OCI-LY7 (cell line): ENCODE measurements around the gene GAP43. TPM values are rescaled to one million over a fixed set of nuclear protein-coding genes. Genes with fewer than 3 reads are reported as not detected.

ENCODE experiments used
- BruUV-seq: library from RNA; stranded (reverse); fragments of 400-500 nt; replicated peaks from 2 replicates; lab custom pipeline; 2021; lab: Mats Ljungman, UMichigan
- CTCF ChIA-PET: fragments of 300-600 bp; sonication (Branson Sonifier 250); formaldehyde crosslinking; loops from one replicate; lab custom pipeline; 2022; ENCODE audit warnings: antibody characterized with exemption; ENCODE audit not compliant: unreplicated experiment; lab: Charles Lee
- POLR2A ChIA-PET: fragments of 300-600 bp; sonication (Branson Sonifier 250); formaldehyde crosslinking; loops from one replicate; lab custom pipeline; 2022; ENCODE audit warnings: antibody characterized with exemption; lab: Charles Lee
- DNase-seq: peaks from one replicate; pipeline ENCODE4 v3.0.0-alpha.2; 2015; ENCODE audit warnings: low spot score
- H2AFZ ChIP-seq: fragments of 200-600 bp; sonication (generic), shearing (Covaris generic); 2 replicates; pipeline ENCODE4 v1.6.1; 2014; ENCODE audit warnings: mild to moderate bottlenecking, antibody characterized with exemption, low read length, moderate library complexity
- H3K27ac ChIP-seq: fragments of 200-600 bp; sonication (generic); 2 replicates; pipeline ENCODE4 v1.5.1; 2014; ENCODE audit warnings: mixed run types, low read depth, mild to moderate bottlenecking, moderate library complexity, low read length, inconsistent platforms; ENCODE audit not compliant: poor library complexity, severe bottlenecking
- H3K36me3 ChIP-seq: fragments of 200-600 bp; sonication (generic); 2 replicates; pipeline ENCODE4 v1.6.1; 2014; ENCODE audit warnings: mild to moderate bottlenecking, antibody characterized with exemption, low read length, moderate library complexity, mixed read lengths; ENCODE audit not compliant: insufficient read depth
- H3K4me1 ChIP-seq: fragments of 200-600 bp; sonication (generic); 2 replicates; pipeline ENCODE4 v1.5.1; 2014; ENCODE audit warnings: mild to moderate bottlenecking, low read length; ENCODE audit not compliant: insufficient read depth, poor library complexity, severe bottlenecking
- H3K4me2 ChIP-seq: fragments of 200-600 bp; sonication (generic); 2 replicates; pipeline ENCODE4 v1.6.1; 2014; ENCODE audit warnings: mild to moderate bottlenecking, low read length
- H3K4me3 ChIP-seq: fragments of 200-600 bp; sonication (generic); 2 replicates; pipeline ENCODE4 v1.5.1; 2014; ENCODE audit warnings: mild to moderate bottlenecking, low read depth, low read length; ENCODE audit not compliant: poor library complexity, severe bottlenecking
- H3K79me2 ChIP-seq: fragments of 200-600 bp; sonication (generic); 2 replicates; pipeline ENCODE4 v1.6.1; 2016; ENCODE audit warnings: low read depth, mild to moderate bottlenecking, low read length, moderate library complexity, mixed read lengths; ENCODE audit not compliant: insufficient read depth
- H3K9me2 ChIP-seq: fragments of 200-600 bp; sonication (generic); 2 replicates; pipeline ENCODE4 v1.6.1; 2016; ENCODE audit warnings: mild to moderate bottlenecking, low read length, mixed read lengths; ENCODE audit not compliant: insufficient read depth
- H3K9me3 ChIP-seq: fragments of 200-600 bp; sonication (generic); 2 replicates; pipeline ENCODE4 v1.6.1; 2014; ENCODE audit warnings: mild to moderate bottlenecking, mixed run types, low read length, mixed read lengths
- H4K20me1 ChIP-seq: fragments of 200-600 bp; sonication (generic); 2 replicates; pipeline ENCODE4 v1.6.1; 2014; ENCODE audit warnings: mild to moderate bottlenecking, antibody characterized with exemption, low read length, moderate library complexity, mixed read lengths; ENCODE audit not compliant: insufficient read depth
- CTCF ChIP-seq: fragments of 200-600 bp; sonication (generic); conservative IDR thresholded peaks from 2 replicates; pipeline ENCODE4 v1.5.1; 2014; ENCODE audit warnings: mild to moderate bottlenecking, antibody characterized with exemption, low read length, moderate library complexity, mixed read lengths
- EZH2phosphoT487 ChIP-seq: fragments of 200-600 bp; sonication (generic); IDR thresholded peaks from 2 replicates; pipeline ENCODE4 v1.6.1; 2018; ENCODE audit warnings: low read depth, borderline replicate concordance, mild to moderate bottlenecking, mixed run types, antibody characterized with exemption, low read length, moderate library complexity, mixed read lengths
- intact Hi-C: fragments of 100-400 bp; cut with micrococcal nuclease; formaldehyde crosslinking; loops from one replicate; pipeline ENCODE4 v1.10.0; 2022; ENCODE audit not compliant: unreplicated experiment
- total RNA-seq, 2 experiments: library from RNA; depleted of rRNA in 1 of 2; stranded (reverse); fragments of >200 nt in 1 of 2; shearing (Covaris generic) in 1 of 2; gene quantifications; 2 replicates each; pipeline ENCODE4 v1.2.3, GENCODE V29; 2014 to 2022

The GAP43 gene
- total RNA-seq, 2 experiments from 2014 or later, result not detected

- Histone ChIP-seq H3K4me3 (no peak overlapping the region), H4K20me1 (no peaks in the 10 kb centered on the region), H3K4me2 (no peak overlapping the region), H3K4me1 (no peaks in the 10 kb centered on the region), H3K27ac (no peak overlapping the region), H3K9me2 (no peaks in the 10 kb centered on the region), H3K9me3 (no peaks in the 10 kb centered on the region), H2AFZ (no peak overlapping the region), H3K79me2 (no peaks in the 10 kb centered on the region), H3K36me3 (no peaks in the 10 kb centered on the region)
- DNase-seq, result no peak
- intact Hi-C loops, result no loop called here
- CTCF ChIA-PET, result no interaction called here
- no TSS peak for BruUV-seq
- TF ChIP-seq CTCF (no peak), EZH2phosphoT487 (no peak)
- POLR2A ChIA-PET, result no interaction called here
These were observed 76.4 kb downstream of the GAP43 start for GRCh38 chr3:115699706-115700105.

- POLR2A ChIA-PET, result interaction anchor here (0.8 kb wide), 1 partner anchor 16 kb away, joined by 3 read pairs; no protein-coding TSS in a partner anchor
- CTCF ChIA-PET, result no interaction called here
- intact Hi-C loops, result no loop called here
These were observed 79.3 kb downstream of the GAP43 start for GRCh38 chr3:115702598-115702997.

More at GRCh38 chr3:115702598-115702997, 79.3 kb downstream of the GAP43 start:
- H3K79me2 ChIP-seq, result no peaks in the 10 kb centered on the region
- H3K4me3 ChIP-seq, result no peak overlapping the region
- H3K9me2 ChIP-seq, result no peaks in the 10 kb centered on the region
- TF ChIP-seq CTCF (no peak), EZH2phosphoT487 (no peak)
- H2AFZ ChIP-seq, result no peak overlapping the region
- no peaks in the 10 kb centered on the region for H3K4me1 ChIP-seq
- H3K27ac ChIP-seq, result no peak overlapping the region
- H3K9me3 ChIP-seq, result no peaks in the 10 kb centered on the region
- no peak for DNase-seq
- no TSS peak for BruUV-seq
- no peaks in the 10 kb centered on the region for H4K20me1 ChIP-seq
- H3K4me2 ChIP-seq, result no peak overlapping the region
- no peaks in the 10 kb centered on the region for H3K36me3 ChIP-seq
